HepG2 (cell line): ENCODE results near the gene NATD1. TPM values are rescaled to one million over a fixed set of nuclear protein-coding genes. Genes with fewer than 3 reads are reported as not detected.
A peak's percentile ranks its signal among the peaks of the same experiment; 100 is the strongest.

Experiments
- CEBPG ChIP-seq: IDR thresholded peaks from 2 replicates; pipeline ENCODE4 v1.6.1; 2016
- EEA1 ChIP-seq: sonication (generic); formaldehyde crosslinking; IDR thresholded peaks from 2 replicates; pipeline ENCODE4 v1.5.1; 2020; ENCODE audit warnings: mild to moderate bottlenecking, missing genetic modification reagents, borderline replicate concordance
- FOXO1 ChIP-seq: sonication (generic); formaldehyde crosslinking; IDR thresholded peaks from 2 replicates; pipeline ENCODE4 v1.4.0; 2020; ENCODE audit warnings: missing genetic modification reagents
- KDM1A ChIP-seq: IDR thresholded peaks from 2 replicates; pipeline ENCODE4 v1.6.1; 2016; ENCODE audit warnings: missing compliant biosample characterization
- NR2F6 ChIP-seq, 2 experiments: IDR thresholded peaks; 2 replicates each; pipeline ENCODE4 v1.6.1; 2016; ENCODE audit warnings: antibody characterized with exemption in 1 of 2, mild to moderate bottlenecking in 1 of 2
- PAWR ChIP-seq: sonication (generic); formaldehyde crosslinking; IDR thresholded peaks from 2 replicates; pipeline ENCODE4 v1.4.0; 2020; ENCODE audit warnings: missing genetic modification reagents, mild to moderate bottlenecking, borderline replicate concordance
- SAFB2 ChIP-seq: sonication (generic); formaldehyde crosslinking; IDR thresholded peaks from 2 replicates; pipeline ENCODE4 v1.5.1; 2020; ENCODE audit warnings: missing genetic modification reagents, low read depth, mild to moderate bottlenecking, borderline replicate concordance
- SMAD3 ChIP-seq: sonication (generic); formaldehyde crosslinking; IDR thresholded peaks from 2 replicates; pipeline ENCODE4 v1.4.0; 2020; ENCODE audit warnings: missing genetic modification reagents
- THAP11 ChIP-seq: IDR thresholded peaks from 2 replicates; pipeline ENCODE4 v1.6.1; 2016; ENCODE audit warnings: missing biosample characterization, missing genetic modification reagents
- YEATS4 ChIP-seq: sonication (generic); formaldehyde crosslinking; IDR thresholded peaks from 2 replicates; pipeline ENCODE4 v1.4.0; 2020; ENCODE audit warnings: missing genetic modification reagents, borderline replicate concordance
- ZMYM2 ChIP-seq: sonication (generic); formaldehyde crosslinking; IDR thresholded peaks from 2 replicates; pipeline ENCODE4 v1.8.0; 2022; ENCODE audit warnings: mild to moderate bottlenecking, missing genetic modification reagents
- ZNF3 ChIP-seq: IDR thresholded peaks from 2 replicates; pipeline ENCODE4 v1.7.0; 2017; ENCODE audit warnings: inconsistent platforms
- ZNF33A ChIP-seq: sonication (generic); formaldehyde crosslinking; IDR thresholded peaks from 2 replicates; pipeline ENCODE4 v1.5.1; 2020; ENCODE audit warnings: missing genetic modification reagents, mild to moderate bottlenecking, moderate library complexity, borderline replicate concordance
- ZNF407 ChIP-seq: sonication (generic); formaldehyde crosslinking; IDR thresholded peaks from one replicate; pipeline ENCODE4 v1.5.1; 2020; ENCODE audit warnings: mild to moderate bottlenecking, missing genetic modification reagents; ENCODE audit errors: not compliant biosample characterization
- polyA plus RNA-seq, 8 experiments: library from polyadenylated mRNA; depleted of rRNA in 3 of 8; stranded (reverse) in 7 of 8; unstranded in 1 of 8; fragments of >200 nt; fragmentation: Illumina TruSeq in 4 of 8; extraction: Trizol in 4 of 8; gene quantifications; 2 replicates each; pipeline versions ENCODE4 v1.2.1 to v1.2.3, GENCODE V29; 2011 to 2016; ENCODE audit warnings: low read depth in 4 of 8, missing spikeins in 1 of 8, mixed read lengths in 1 of 8; ENCODE audit not compliant: insufficient read depth in 1 of 8
- total RNA-seq, 5 experiments: library from RNA; depleted of rRNA; stranded (reverse); fragments of >200 nt; fragmentation: Illumina TruSeq; extraction: Trizol; gene quantifications; 2 replicates each; pipeline ENCODE4 v1.2.3, GENCODE V29; 2016; ENCODE audit warnings: low read depth in 1 of 5
- TF ChIP-seq, protein P1 (sequence below): sonication (generic); formaldehyde crosslinking; IDR thresholded peaks from 2 replicates; pipeline ENCODE4 v1.8.0; 2022; ENCODE audit warnings: missing genetic modification reagents, mild to moderate bottlenecking, moderate library complexity, borderline replicate concordance
- TF ChIP-seq, protein P2 (sequence below): sonication (generic); formaldehyde crosslinking; IDR thresholded peaks from 2 replicates; pipeline ENCODE4 v1.5.1; 2020; ENCODE audit warnings: missing genetic modification reagents, mild to moderate bottlenecking, borderline replicate concordance

Gene NATD1
- total and polyA plus RNA-seq, 2 of the 13 experiments (the other 11 are each of a cell fraction or from before 2014, with no cell fraction given): 0.31 to 2.3 TPM

GRCh38 chr17:21214015-21214776 lies 39.0 kb downstream of the NATD1 start, which contains the start of gene TMEM11 (continued):
- peak; percentile 50 for TF ChIP-seq ZNF407 (CRISPR knock-in tag)
- peak; percentile 71 for TF ChIP-seq YEATS4 (CRISPR knock-in tag)
- peak; percentile 100 for TF ChIP-seq THAP11
- TF ChIP-seq CEBPG (CRISPR knock-in tag): no peak; the same call in 1 of the 2 replicates
- TF ChIP-seq, protein P1, sequence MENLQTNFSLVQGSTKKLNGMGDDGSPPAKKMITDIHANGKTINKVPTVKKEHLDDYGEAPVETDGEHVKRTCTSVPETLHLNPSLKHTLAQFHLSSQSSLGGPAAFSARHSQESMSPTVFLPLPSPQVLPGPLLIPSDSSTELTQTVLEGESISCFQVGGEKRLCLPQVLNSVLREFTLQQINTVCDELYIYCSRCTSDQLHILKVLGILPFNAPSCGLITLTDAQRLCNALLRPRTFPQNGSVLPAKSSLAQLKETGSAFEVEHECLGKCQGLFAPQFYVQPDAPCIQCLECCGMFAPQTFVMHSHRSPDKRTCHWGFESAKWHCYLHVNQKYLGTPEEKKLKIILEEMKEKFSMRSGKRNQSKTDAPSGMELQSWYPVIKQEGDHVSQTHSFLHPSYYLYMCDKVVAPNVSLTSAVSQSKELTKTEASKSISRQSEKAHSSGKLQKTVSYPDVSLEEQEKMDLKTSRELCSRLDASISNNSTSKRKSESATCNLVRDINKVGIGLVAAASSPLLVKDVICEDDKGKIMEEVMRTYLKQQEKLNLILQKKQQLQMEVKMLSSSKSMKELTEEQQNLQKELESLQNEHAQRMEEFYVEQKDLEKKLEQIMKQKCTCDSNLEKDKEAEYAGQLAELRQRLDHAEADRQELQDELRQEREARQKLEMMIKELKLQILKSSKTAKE: peak; percentile 49; the same call in 1 of the 2 replicates
- no peak for TF ChIP-seq FOXO1 (CRISPR knock-in tag)
- peak; percentile 83; the same call in 1 of the 2 replicates for TF ChIP-seq ZNF33A (CRISPR knock-in tag)
- no peak for TF ChIP-seq KDM1A
- TF ChIP-seq ZMYM2: 0 out of 2 replicates have a peak, but pooled peaks have one; percentile 37
- TF ChIP-seq, protein P2, sequence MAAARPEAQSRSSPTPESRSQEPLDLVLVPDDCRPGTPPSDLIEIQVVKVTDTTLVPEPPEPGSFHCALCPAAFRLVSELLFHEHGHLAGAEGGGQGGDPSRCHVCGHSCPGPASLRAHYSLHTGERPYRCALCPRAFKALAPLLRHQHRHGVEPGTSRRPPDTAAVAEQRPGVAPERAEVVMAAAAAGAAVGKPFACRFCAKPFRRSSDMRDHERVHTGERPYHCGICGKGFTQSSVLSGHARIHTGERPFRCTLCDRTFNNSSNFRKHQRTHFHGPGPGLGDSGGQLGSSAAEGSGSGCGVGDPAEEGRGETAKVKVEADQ: 0 out of 2 replicates have a peak, but pooled peaks have one; percentile 58
- TF ChIP-seq SAFB2 (CRISPR knock-in tag): no peak; the same call in 1 of the 2 replicates
- TF ChIP-seq SMAD3: no peak
- no peak for TF ChIP-seq NR2F6 (IDR thresholded peaks at IDR 0.05)
- TF ChIP-seq NR2F6 (CRISPR knock-in tag; IDR thresholded peaks at IDR 0.05): peak; percentile 78
- no peak for TF ChIP-seq ZNF3 (CRISPR knock-in tag)
- TF ChIP-seq PAWR: no peak
- no peak for TF ChIP-seq EEA1 (CRISPR knock-in tag)
